Adipose tissue (tissue), 3 donors: ENCODE results near the gene CFAP91. TPM values are rescaled to one million over a fixed set of nuclear protein-coding genes. Genes with fewer than 3 reads are reported as not detected.

Experiments
- H3K27ac ChIP-seq: one replicate; pipeline ENCODE4 v1.5.1; 2013; ENCODE audit warnings: low read depth, low read length
- WGBS, 3 donors: extraction: QIAGEN DNeasy Blood & Tissue Kit; methylation state at CpG; one replicate each; pipeline ENCODE4 v1.1.7; 2013; 5-methylcytosine and 5-hydroxymethylcytosine counted together
- polyA plus RNA-seq, 3 donors: library from polyadenylated mRNA; stranded (reverse); fragments of 200-250 nt; gene quantifications; one replicate each; pipeline ENCODE4 v1.2.3, GENCODE V29; 2013
- donor health status: healthy with polysubstance abuse.
- donor health status: Bipolar disorder and iron deficiency.
- donor health status: healthy.

The CFAP91 gene
- polyA plus RNA-seq, 3 donors = 0.85 to 5.0 (median 3.1) TPM

GRCh38 chr3:119729996-119730395, 27.2 kb downstream of the CFAP91 start:
- H3K27ac ChIP-seq = no peak overlapping the region
- WGBS, 3 donors = 93 to 97% (median 95%) methylated on average over 6 of the region's 6 CpGs

DNA sequence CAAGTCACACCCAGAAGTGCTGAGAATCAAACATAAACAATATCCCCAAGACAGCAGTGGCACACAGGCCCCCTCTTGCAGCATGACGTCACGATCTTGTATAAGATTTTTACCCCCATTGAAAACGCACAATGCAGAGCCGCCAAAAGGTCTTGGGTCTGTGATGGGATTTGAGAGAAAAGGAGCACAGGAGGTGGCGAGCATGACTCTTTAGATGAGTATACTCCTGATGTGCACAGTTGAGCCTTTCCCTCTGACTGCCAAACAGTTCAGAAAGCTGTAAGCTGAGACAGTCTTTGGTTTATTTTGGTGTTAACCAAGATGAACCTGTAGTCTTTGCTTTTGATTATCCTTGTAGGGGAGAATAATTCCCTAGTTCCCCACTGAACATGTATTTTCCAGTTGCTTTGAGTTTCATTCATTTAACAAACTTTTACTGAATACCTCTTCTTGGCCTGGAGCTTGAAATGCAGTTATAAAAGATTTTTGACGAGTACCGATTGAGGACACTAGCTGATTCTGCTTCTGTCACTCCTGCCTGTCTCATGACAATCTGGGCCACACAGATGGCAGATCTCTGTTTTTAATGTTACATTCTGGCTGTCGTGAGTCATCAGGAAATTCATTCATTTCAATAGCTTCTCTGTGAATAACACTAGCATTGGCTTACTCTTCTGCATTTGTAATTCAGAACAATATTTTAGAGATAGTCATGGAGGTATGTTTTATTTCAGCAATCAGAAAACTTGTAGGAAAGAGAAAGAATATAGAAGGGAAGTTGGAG, 28.9 kb downstream of the CFAP91 start:
- 83 to 91% (median 85%) methylated on average over 8 of the region's 8 CpGs for WGBS, 3 donors
- H3K27ac ChIP-seq = no peak overlapping the region

DNA sequence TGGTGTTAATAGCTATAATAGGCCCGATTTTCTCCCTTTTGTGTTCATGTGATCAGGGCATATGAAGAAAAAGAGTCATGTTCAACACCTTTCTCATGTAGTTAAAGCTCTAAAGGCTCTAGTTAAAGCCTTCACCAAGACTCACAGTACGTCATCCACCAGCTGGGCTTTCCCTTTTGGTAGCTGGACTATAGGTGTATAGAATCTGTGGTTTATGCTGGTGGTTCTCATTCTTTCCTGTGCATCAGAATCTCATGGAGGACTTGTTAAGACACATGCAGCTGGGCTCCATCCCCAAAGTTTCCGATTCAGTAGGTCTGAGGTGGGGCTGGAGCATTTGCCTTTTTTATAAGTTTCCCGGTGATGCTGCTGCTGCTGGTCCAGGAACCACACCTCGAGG, 31.0 kb downstream of the CFAP91 start:
- WGBS, 3 donors = 92 to 94% (median 94%) methylated on average over 5 of the region's 5 CpGs

GRCh38 chr3:119738741-119739140, 35.9 kb downstream of the CFAP91 start:
- H3K27ac ChIP-seq = no peak overlapping the region

More for the DNA sequence above, 31.0 kb downstream of the CFAP91 start:
- H3K27ac ChIP-seq = no peak overlapping the region

DNA sequence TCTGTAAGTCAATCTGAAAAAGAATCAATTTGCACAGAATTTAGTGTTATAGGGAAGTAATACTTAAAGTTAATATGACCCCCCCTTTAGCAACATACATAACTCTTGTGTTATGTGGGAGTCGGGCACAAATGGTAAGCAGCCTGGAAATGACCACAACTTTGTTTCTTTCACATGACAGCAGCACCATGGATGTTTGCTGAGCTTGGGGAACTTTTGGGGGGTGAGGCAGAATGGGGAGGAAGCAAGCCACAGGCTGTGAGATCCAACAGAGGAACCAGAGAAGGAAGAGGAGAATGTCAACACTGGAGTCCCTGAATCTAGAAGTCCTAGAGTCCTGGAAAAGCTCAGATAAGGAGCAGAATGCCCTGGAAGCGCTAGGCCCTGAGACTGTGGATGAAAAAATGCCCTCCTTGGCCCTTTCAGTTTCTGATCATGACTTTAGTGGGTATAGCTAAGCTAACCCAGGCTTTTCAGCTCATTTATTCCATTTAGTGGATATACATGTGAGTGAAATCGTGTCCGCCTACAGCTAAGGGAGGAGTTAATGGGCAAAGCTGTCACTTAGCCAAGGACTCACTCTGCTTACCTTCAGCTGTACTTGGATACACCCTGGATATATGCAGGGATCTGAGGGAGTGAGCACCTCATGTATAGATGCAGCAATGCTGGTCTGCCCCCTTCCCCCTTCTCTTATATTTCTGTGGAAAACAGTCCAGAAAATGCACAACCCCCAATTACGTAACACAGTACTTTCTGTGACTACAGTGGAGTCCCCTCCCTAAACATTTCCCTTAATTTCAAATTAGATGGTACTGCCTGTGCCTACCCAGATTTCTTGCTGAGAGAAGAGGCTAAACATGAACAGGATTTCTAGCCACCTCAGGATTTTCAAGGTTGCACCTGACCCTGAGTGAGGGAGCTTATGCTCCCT, 39.1 kb downstream of the CFAP91 start:
- no peak overlapping the region for H3K27ac ChIP-seq
- 76 to 86% (median 84%) methylated on average over 5 of the region's 5 CpGs for WGBS, 3 donors

- H3K27ac ChIP-seq = no peak overlapping the region
- 91 to 96% (median 92%) methylated on average over 10 of the region's 10 CpGs for WGBS, 3 donors
Observed at GRCh38 chr3:119743921-119744320, 41.1 kb downstream of the CFAP91 start.

GRCh38 chr3:119745942-119746341, 43.1 kb downstream of the CFAP91 start:
- 99 to 100% (median 100%) methylated on average over 1 of the region's 1 CpG for WGBS, 3 donors
- no peak overlapping the region for H3K27ac ChIP-seq

GRCh38 chr3:119746423-119746822, 43.6 kb downstream of the CFAP91 start:
- 66 to 70% (median 69%) methylated on average over 3 of the region's 3 CpGs for WGBS, 3 donors
- no peak overlapping the region for H3K27ac ChIP-seq

- WGBS, 3 donors = 67 to 75% (median 69%) methylated on average over 4 of the region's 4 CpGs
- no peak overlapping the region for H3K27ac ChIP-seq
Observed at GRCh38 chr3:119747357-119747756, 44.5 kb downstream of the CFAP91 start.

- no peak overlapping the region for H3K27ac ChIP-seq
- WGBS, 3 donors = 84 to 100% (median 90%) methylated on average over 1 of the region's 1 CpG
Observed at GRCh38 chr3:119748991-119749390, 46.2 kb downstream of the CFAP91 start.

DNA sequence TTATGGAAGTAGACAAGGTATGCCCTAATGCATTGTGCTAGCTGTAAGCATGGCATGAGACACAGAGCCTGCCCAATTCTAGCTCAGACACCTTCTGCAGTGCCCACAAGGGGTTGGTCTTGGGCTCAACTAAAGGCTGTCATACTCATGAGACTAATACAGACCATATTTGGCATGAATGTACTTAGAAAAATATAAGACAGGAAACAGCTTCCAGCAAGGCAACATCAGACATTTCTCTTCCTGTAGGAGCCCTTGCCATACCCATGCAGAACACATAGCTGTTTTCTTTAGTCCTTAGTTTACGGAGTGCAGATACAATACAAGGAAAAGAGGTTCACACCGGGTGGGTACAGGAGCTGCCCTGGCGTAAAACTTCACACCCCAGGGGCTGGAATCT, 48.6 kb downstream of the CFAP91 start:
- no peak overlapping the region for H3K27ac ChIP-seq
- WGBS, 3 donors = 67 to 80% (median 79%) methylated on average over 3 of the region's 3 CpGs

Other genes with a start within 250 kb of the CFAP91 start
- 10 to 100 TPM; 11.4 to 20.4 (median 12.4) TPM for gene TMEM39A, start 239.4 kb upstream of the CFAP91 start, polyA plus RNA-seq
- 1 to 10 TPM; 4.9 to 7.6 (median 5.6) TPM for gene POGLUT1, start 234.1 kb upstream of the CFAP91 start, polyA plus RNA-seq
- 10 to 100 TPM; 39.2 to 85.7 (median 76.3) TPM for gene TIMMDC1, start 204.5 kb upstream of the CFAP91 start, polyA plus RNA-seq
- under 1 TPM in 2 of 3 donors, not detected in 1; 0.06 to 0.14 TPM for gene CD80, start 143.4 kb upstream of the CFAP91 start, polyA plus RNA-seq
- gene ADPRH, start 123.5 kb upstream of the CFAP91 start, polyA plus RNA-seq = 1 to 10 TPM; 5.4 to 6.5 (median 6.5) TPM
- gene PLA1A, start 105.1 kb upstream of the CFAP91 start, polyA plus RNA-seq = 1 to 10 TPM; 1.0 to 5.8 (median 2.7) TPM
- 1 to 10 TPM in 2 of 3 donors, under 1 TPM in 1; 0.87 to 4.5 (median 1.7) TPM for gene POPDC2, start 42.4 kb upstream of the CFAP91 start, polyA plus RNA-seq
- gene COX17, start 25.6 kb upstream of the CFAP91 start, polyA plus RNA-seq = 100 to 1,000 TPM in 1 of 3 donors, 10 to 100 TPM in 2; 54.3 to 104 (median 78.3) TPM
- gene NR1I2, start 79.1 kb downstream of the CFAP91 start, polyA plus RNA-seq = under 1 TPM in 1 of 3 donors, not detected in 2; 0.13 TPM